SK-N-SH (cell line): Measurements from ENCODE around the gene ABLIM2.

ENCODE experiments used
- CHD2 ChIP-seq: fragments of 150-350 bp; IDR thresholded peaks from 2 replicates; pipeline ENCODE4 v1.6.1; 2018; ENCODE audit warnings: low read length; ENCODE audit not compliant: partially characterized antibody
- EP300 ChIP-seq, 2 experiments: IDR thresholded peaks; 2 replicates each; pipeline versions ENCODE4 v1.4.0 to v1.6.1; 2012; ENCODE audit warnings: borderline replicate concordance in 1 of 2, low read depth in 1 of 2, low read length in 1 of 2
- FOXJ3 ChIP-seq: sonication (generic); formaldehyde crosslinking; IDR thresholded peaks from 2 replicates; pipeline ENCODE4 v1.5.1; 2020; ENCODE audit warnings: mild to moderate bottlenecking, missing genetic modification reagents
- JUND ChIP-seq: IDR thresholded peaks from 2 replicates; pipeline ENCODE4 v1.4.0; 2012
- SMC3 ChIP-seq: IDR thresholded peaks from 2 replicates; pipeline ENCODE4 v1.6.1; 2012; ENCODE audit warnings: low read depth, low read length, improper control_type of control experiment
- TF ChIP-seq, protein P1 (sequence below): fragments of 200-600 bp; sonication (generic); IDR thresholded peaks from 2 replicates; pipeline ENCODE4 v1.6.1; 2017; ENCODE audit warnings: antibody characterized with exemption, mild to moderate bottlenecking, moderate library complexity

DNA sequence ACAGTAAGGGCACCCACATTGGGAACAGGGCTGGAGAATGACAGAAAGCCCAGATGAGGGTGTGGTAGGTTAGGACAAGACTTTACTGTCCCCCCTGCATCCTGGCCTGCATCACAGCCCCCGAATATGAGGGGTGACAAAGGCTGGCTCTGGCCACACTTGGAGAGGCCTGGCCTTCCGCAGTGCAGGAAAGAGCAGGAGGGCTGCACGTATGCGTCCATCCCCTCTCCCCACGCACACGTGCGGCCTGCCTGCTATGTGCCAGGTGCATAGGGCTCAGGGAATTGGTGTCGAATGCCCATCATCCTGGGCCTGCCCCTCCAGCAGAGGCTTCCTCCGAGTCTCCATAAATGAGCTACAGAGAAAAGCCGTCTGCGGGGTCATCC lies 80.5 kb downstream of the ABLIM2 start:
- TF ChIP-seq, protein P1, sequence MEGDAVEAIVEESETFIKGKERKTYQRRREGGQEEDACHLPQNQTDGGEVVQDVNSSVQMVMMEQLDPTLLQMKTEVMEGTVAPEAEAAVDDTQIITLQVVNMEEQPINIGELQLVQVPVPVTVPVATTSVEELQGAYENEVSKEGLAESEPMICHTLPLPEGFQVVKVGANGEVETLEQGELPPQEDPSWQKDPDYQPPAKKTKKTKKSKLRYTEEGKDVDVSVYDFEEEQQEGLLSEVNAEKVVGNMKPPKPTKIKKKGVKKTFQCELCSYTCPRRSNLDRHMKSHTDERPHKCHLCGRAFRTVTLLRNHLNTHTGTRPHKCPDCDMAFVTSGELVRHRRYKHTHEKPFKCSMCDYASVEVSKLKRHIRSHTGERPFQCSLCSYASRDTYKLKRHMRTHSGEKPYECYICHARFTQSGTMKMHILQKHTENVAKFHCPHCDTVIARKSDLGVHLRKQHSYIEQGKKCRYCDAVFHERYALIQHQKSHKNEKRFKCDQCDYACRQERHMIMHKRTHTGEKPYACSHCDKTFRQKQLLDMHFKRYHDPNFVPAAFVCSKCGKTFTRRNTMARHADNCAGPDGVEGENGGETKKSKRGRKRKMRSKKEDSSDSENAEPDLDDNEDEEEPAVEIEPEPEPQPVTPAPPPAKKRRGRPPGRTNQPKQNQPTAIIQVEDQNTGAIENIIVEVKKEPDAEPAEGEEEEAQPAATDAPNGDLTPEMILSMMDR, result no peak
- TF ChIP-seq FOXJ3 (CRISPR knock-in tag) (no peak), SMC3 (no peak), CHD2 (no peak), EP300 (IDR thresholded peaks at IDR 0.05; ENCODE audit: borderline replicate concordance in 1 of 2, low read depth in 1 of 2, low read length in 1 of 2) (no peak), JUND (no peak)
